GM19455 (cell line): Measurements from ENCODE around the gene KLRD1.
"Not testable (repeated sequence)": the region's sequence is repeated elsewhere in the genome, so short reads cannot be mapped to it uniquely, and the experiment has no call there.

ENCODE experiments used
- ATAC-seq: cut with Tn5 transposase; IDR thresholded peaks from one replicate; pipeline ENCODE4 v1.9.1; 2021; ENCODE audit not compliant: unreplicated experiment

The KLRD1 gene

GRCh38 chr12:10336196-10336595, 28.5 kb downstream of the KLRD1 start:
- not testable (repeated sequence) for ATAC-seq

- ATAC-seq, result not testable (repeated sequence)
These were observed 30.8 kb downstream of the KLRD1 start for GRCh38 chr12:10338470-10338869.

DNA sequence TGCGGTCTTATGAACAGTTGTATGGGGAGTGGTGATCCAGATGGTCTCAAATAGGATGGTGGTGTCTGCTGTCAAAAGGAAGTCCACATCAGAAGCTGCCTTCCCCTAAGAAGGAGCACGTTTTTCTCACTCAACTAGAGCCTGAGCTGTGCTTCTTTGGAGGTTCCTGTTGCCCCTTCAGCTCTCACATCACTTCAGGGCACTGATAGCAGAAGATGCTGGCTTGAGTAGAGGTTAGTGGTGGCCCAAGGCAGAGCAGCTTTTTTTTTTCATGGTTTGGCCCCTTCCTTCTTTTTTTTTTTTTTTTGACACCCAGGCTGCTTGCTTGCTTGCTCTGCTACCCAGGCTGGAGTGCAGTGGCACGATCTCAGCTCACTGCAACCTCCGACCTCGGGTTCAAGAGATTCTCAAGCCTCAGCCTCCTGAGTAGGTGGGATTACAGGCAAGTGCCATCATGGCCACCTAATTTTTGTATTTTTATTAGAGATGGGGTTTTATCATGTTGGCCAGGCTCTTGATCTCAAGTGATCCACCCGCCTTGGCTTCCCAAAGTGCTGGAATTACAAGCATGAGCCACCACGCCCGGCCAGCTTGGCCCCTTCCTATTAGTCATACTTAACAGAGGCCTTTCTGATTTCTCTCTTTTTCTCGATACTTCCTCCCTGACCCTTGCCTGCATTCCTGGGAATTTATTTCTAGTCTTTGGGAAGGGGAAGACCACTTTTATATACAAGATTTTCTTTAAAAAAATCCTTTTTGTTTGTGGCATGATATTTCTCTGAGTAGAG, 31.6 kb downstream of the KLRD1 start:
- no peak for ATAC-seq

- ATAC-seq, result not testable (repeated sequence)
These were observed 33.3 kb downstream of the KLRD1 start for GRCh38 chr12:10340946-10341345.

GRCh38 chr12:10341892-10342509, 34.3 kb downstream of the KLRD1 start:
- ATAC-seq, result no peak

GRCh38 chr12:10351457-10351856, 43.8 kb downstream of the KLRD1 start:
- ATAC-seq, result not testable (repeated sequence)

GRCh38 chr12:10354071-10354470, 46.4 kb downstream of the KLRD1 start:
- ATAC-seq, result no peak

- ATAC-seq, result no peak
These were observed 46.8 kb downstream of the KLRD1 start for GRCh38 chr12:10354502-10354901.

DNA sequence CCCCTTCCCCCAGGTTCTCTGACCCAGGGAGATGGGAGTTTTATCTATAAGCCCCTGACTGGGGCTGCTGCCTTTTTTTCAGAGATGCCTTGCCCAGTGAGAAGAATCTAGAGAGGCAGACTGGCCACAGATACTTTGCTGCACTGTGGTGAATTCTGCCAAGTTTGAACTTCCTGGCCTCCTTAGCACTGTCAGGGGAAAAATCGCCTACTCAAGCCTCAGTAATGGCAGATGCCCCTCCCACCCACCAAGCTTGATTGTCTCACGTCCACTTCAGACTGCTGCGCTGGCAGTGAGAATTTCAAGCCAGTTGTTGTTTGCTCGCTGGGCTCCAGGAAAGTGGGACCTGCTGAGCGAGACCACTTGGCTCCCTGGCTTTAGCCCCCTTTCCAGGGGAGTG, 50.5 kb downstream of the KLRD1 start:
- no peak for ATAC-seq

DNA sequence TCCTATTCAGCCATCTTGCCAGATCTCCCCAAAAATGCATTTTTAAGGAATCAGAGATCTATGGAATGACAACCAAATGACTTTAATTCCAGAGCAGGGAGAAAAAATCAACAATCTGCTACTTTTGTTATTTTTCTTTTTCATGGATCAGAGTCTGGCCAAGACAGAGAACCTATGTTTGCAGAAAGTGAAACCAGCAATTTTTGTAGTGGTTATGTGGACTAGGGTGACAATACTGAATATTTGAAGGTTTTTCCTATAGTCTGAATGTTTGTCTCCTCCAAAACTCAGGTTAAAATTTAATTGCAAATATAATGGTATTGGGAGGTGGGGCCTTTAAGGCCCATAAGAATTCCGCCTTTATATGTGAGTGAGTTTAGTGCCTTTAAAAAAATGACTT, 51.3 kb downstream of the KLRD1 start:
- no peak for ATAC-seq

DNA sequence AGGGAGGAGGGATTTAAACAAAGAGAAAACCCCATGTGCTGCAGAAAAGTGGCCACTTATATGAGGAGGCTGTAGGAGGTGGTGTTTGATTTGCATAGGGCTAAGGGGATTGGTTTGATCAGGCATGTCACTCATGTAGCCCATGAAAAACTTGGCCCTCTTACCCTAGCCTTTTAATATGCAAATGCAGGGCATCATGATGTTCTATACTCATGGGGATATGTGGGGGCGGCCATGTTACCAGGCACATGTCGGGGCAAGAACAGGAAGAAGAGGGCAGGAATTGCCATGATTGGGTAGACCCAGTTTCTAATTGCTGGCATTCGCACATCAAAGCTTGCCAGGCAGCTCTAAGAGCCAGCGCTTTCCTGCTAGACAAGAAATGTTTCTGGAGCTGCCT, 53.4 kb downstream of the KLRD1 start:
- no peak for ATAC-seq

DNA sequence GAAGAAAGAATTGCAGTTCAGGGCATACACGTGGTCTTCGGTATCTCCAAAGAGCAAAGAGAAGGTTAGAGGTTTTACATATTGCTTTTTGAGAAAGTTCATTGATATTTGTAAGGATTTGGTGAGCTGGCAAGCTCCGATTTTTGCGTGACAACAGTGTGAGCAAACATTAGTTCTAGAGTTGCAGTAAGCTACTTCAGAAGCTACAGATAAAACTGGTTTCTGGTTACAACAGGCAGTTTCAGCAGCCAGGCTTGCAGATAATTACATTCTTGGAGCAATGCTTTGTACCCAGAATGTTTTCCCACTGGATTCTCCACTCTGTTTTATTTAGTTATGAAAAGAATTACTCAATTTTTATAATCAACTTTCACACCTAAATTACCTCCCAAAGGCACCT, 54.0 kb downstream of the KLRD1 start:
- ATAC-seq, result no peak

DNA sequence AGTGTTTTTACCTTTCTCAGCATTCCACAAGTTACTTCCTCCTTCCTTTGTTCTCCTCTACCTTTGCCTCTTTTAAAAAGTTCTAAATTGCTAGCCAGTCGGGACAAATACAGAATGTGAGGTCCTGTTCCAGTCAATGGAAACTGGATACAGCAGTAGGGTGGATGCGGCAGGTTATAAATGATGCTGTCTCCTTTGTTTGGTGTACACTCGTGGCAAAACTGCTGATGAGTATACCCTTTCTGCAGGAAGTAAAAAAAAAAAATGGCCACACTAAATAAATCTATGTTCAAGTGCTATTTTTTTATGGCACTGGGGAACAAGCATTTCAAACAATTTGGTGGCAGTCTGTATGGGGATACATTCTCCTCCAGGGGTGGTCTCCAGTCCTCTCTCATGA, 54.7 kb downstream of the KLRD1 start:
- no peak for ATAC-seq

DNA sequence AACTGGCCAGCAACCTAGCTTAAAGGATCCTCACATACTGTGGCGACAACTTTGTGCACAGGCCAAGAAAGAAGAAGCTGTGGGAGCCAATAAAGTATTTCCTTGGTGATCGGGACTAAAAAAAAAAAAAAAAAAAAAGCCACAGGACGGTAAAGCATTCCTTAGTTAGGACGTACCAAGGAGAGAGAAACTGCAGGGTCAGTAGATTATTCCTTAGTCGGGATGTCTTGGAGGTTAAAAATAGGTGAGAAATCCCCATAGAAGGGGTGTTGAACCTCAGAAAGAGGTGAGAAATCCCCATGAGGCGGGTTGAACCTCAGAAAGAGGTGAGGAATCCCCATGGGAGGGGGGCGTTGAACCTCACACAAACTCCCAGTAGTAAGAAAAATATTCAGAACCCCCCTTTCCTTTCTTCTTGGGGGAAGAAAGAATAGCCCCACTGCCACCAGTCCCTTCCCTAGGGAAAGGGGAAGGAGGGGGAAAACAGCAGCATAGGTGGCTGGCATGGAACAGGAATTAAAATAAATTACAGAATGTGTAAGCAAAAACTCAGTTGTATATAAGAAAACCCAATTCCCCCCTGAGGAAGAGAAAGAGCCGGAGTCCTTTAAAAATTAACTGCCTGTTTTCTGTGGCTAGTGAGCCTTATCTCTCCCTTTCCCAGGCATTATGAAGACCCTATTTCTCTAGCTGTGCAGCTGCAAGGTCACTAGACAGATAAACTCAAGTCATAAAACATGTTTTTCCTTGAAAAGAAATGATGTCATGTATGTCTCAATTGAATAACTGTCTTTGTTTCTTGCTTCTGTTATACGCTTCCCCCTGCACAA, 55.4 kb downstream of the KLRD1 start:
- no peak for ATAC-seq

- no peak for ATAC-seq
These were observed 55.9 kb downstream of the KLRD1 start for GRCh38 chr12:10363658-10363913.

GRCh38 chr12:10363914-10364814, 56.5 kb downstream of the KLRD1 start:
- ATAC-seq, result peak; percentile 84

DNA sequence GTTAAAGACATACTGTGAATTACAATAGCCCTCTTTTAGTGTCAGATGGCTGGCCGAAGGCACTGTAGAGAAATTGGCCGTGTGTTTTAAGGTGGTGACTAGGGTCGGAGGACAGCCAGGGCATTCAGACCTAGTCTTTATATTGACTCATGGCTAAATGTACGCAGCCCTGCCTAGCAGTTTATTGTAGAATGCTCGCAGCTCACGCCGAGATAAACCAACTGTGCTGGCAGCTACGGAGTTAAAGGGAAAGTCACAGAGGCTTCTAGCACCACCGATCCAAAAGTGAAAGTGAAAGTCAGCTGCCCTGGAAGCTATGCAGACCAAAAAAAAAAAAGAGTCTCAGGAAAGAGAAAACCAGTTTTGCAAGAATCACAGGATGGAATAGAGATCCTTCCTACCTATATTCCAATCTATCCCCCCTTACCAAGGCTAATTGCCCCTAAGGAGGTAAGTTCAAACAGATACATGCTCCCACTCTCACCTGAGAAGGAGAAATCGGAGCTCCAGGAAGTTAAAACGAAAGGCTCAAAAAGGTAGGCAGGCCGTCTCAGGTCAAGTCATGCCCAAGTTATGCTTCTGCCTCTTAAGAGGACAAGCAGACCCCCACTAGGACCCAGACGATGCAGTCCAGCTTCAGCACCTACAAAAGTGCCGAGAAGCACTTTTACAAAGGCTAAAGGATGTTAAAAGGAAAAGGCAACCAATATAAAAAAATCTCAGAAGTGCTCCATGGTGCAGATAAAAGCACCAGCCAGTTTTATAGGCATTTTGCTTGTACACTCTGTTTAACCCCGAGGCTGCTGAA, 57.3 kb downstream of the KLRD1 start:
- ATAC-seq, result peak; percentile 52

DNA sequence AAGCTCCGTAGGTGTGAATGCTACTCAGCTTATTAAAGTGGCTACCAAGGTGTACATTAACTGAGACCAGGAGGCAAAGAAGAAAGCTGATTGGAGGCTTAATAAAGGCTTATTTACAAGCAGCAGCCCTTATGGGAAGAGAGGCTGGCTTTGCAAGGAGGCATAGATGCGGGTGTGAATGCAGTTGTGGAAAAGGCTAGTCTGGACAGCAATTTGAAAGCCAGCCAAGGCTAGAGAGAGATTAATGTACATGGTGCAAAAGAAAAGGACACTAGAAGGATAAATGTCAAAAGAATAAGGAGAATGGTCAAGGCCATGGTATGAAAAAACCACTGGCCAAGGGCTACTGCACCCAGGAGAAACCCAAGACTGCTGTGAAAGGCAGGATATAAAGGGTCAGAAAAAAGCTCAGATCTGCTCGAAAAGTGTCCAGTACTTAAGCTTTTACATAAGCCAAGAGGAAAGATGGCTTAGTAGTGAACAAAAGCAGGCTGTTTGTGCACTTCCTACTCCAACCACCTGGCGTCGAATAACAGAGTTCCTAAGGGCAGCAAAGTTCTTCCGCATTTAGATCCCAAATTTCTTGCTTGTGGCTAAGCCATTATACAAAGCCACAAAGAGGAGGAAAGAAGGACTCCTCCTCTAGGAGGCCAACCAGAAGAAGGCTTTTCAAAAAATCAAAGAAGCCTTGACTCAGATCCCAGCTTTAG, 58.2 kb downstream of the KLRD1 start:
- ATAC-seq, result no peak

GRCh38 chr12:10366875-10367274, 59.2 kb downstream of the KLRD1 start:
- no peak for ATAC-seq

DNA sequence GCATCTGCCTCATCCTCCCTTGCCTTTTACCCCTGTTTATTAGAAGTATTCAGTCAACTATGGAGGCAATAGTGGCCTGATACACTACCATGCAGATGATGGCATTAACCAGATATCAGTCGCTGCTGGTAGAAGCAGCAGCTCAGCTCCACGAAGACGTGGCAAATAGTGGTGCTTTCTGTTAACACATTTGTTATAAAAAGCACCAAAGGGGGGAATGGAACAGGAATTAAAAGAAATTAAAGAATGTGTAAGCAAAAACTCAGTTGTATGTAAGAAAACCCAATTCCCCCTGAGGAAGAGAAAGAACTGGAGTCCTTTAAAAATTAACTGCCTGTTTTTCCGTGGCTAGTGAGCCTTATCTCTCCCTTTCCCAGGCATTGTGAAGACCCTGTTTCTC, 60.0 kb downstream of the KLRD1 start:
- ATAC-seq, result not testable (repeated sequence)
